AG10803 (cell line): ENCODE measurements around the gene TMOD1.

Experiments used
- DNase-seq: peaks from one replicate; pipeline ENCODE4 v3.0.0; 2010; ENCODE audit warnings: low read depth
- H3K4me3 ChIP-seq: 2 replicates; pipeline ENCODE4 v1.5.1; 2011; ENCODE audit warnings: mild to moderate bottlenecking, low read length, control low read depth
- CTCF ChIP-seq: conservative IDR thresholded peaks from 2 replicates; pipeline ENCODE4 v1.5.1; 2011; ENCODE audit warnings: mild to moderate bottlenecking, low read length, control low read depth, inconsistent platforms

The TMOD1 gene

GRCh38 chr9:97632985-97633858 is 131.8 kb downstream of the TMOD1 start, which contains the start of the genes NCBP1 and TSTD2:
Gene NCBP1, plus strand, starts transcription at chr9:97633821. Its CDS starts 61 bp downstream, at chr9:97633882.
Gene TSTD2, minus strand, starts transcription at chr9:97633368. Its CDS starts 5,806 bp downstream, at chr9:97627562.
- DNase-seq = peak; percentile 98
- H3K4me3 ChIP-seq = peak within 1 kb of the TSS; percentile 90
- TF ChIP-seq CTCF = no peak

- no peak for TF ChIP-seq CTCF
- no peak for DNase-seq
- peak overlapping the region; percentile 90 for H3K4me3 ChIP-seq
Measured at GRCh38 chr9:97633859-97634490, 132.5 kb downstream of the TMOD1 start.

- no peak for DNase-seq
Measured at GRCh38 chr9:97635026-97635425, 133.6 kb downstream of the TMOD1 start.

GRCh38 chr9:97636903-97637302 is 135.4 kb downstream of the TMOD1 start:
- no peak for DNase-seq
- no peak for TF ChIP-seq CTCF
- H3K4me3 ChIP-seq = no peak overlapping the region

More at GRCh38 chr9:97635026-97635425, 133.6 kb downstream of the TMOD1 start:
- H3K4me3 ChIP-seq = peak overlapping the region; percentile 90
- no peak for TF ChIP-seq CTCF

- DNase-seq = no peak
- no peak overlapping the region for H3K4me3 ChIP-seq
Measured at GRCh38 chr9:97638666-97639065, 137.2 kb downstream of the TMOD1 start.

GRCh38 chr9:97640325-97640724 is 138.9 kb downstream of the TMOD1 start:
- H3K4me3 ChIP-seq = no peak overlapping the region
- no peak for DNase-seq
- TF ChIP-seq CTCF = no peak

More at GRCh38 chr9:97638666-97639065, 137.2 kb downstream of the TMOD1 start:
- peak; percentile 16; the same call in 1 of the 2 replicates for TF ChIP-seq CTCF
